Glomerular visceral epithelial cell (primary cell): ENCODE results near the gene RTN1.

Experiments used
- DNase-seq: peaks from one replicate; pipeline ENCODE4 v3.0.0-alpha.2; 2016; ENCODE audit errors: extremely low spot score

RTN1 gene

GRCh38 chr14:59803052-59803540 is 67.5 kb downstream of the RTN1 start:
- DNase-seq, result no peak

- no peak for DNase-seq
These were observed 82.4 kb downstream of the RTN1 start for GRCh38 chr14:59788176-59788575.

- no peak for DNase-seq
These were observed 83.4 kb downstream of the RTN1 start for GRCh38 chr14:59787045-59787674.

GRCh38 chr14:59785629-59786028 is 84.9 kb downstream of the RTN1 start:
- no peak for DNase-seq

GRCh38 chr14:59782760-59783159 is 87.8 kb downstream of the RTN1 start:
- DNase-seq, result no peak

GRCh38 chr14:59777006-59777579 is 93.5 kb downstream of the RTN1 start:
- no peak for DNase-seq

GRCh38 chr14:59776468-59776867 is 94.1 kb downstream of the RTN1 start:
- DNase-seq, result no peak

- no peak for DNase-seq
These were observed 98.3 kb downstream of the RTN1 start for GRCh38 chr14:59772233-59772632.

GRCh38 chr14:59771577-59771976 is 99.0 kb downstream of the RTN1 start:
- DNase-seq, result no peak

- no peak for DNase-seq
These were observed 101.0 kb downstream of the RTN1 start for GRCh38 chr14:59769586-59769985.

GRCh38 chr14:59768855-59769375 is 101.7 kb downstream of the RTN1 start:
- DNase-seq, result no peak

- DNase-seq, result no peak
These were observed 108.7 kb downstream of the RTN1 start for GRCh38 chr14:59761851-59762250.

GRCh38 chr14:59755409-59756135 is 115.0 kb downstream of the RTN1 start:
- no peak for DNase-seq

GRCh38 chr14:59754256-59754655 is 116.3 kb downstream of the RTN1 start:
- no peak for DNase-seq

GRCh38 chr14:59753512-59753911 is 117.1 kb downstream of the RTN1 start:
- DNase-seq, result no peak

- no peak for DNase-seq
These were observed 119.0 kb downstream of the RTN1 start for GRCh38 chr14:59751578-59751977.

- no peak for DNase-seq
These were observed 130.8 kb downstream of the RTN1 start for GRCh38 chr14:59739794-59740193.

- DNase-seq, result no peak
These were observed 142.3 kb downstream of the RTN1 start for GRCh38 chr14:59728304-59728703.

GRCh38 chr14:59727073-59727661 is 143.4 kb downstream of the RTN1 start:
- no peak for DNase-seq

GRCh38 chr14:59711080-59711479 is 159.5 kb downstream of the RTN1 start:
- DNase-seq, result no peak

GRCh38 chr14:59707778-59708561 is 162.6 kb downstream of the RTN1 start:
- no peak for DNase-seq

- DNase-seq, result no peak
These were observed 164.7 kb downstream of the RTN1 start for GRCh38 chr14:59705866-59706265.
